OCI-LY7 (cell line): ENCODE measurements around the gene DLGAP4. TPM values are rescaled to one million over a fixed set of nuclear protein-coding genes. Genes with fewer than 3 reads are reported as not detected.

Experiments
- BruUV-seq: library from RNA; stranded (reverse); fragments of 400-500 nt; replicated peaks from 2 replicates; lab custom pipeline; 2021; lab: Mats Ljungman, UMichigan
- CTCF ChIA-PET: fragments of 300-600 bp; sonication (Branson Sonifier 250); formaldehyde crosslinking; loops from one replicate; lab custom pipeline; 2022; ENCODE audit warnings: antibody characterized with exemption; ENCODE audit not compliant: unreplicated experiment; lab: Charles Lee
- POLR2A ChIA-PET: fragments of 300-600 bp; sonication (Branson Sonifier 250); formaldehyde crosslinking; loops from one replicate; lab custom pipeline; 2022; ENCODE audit warnings: antibody characterized with exemption; lab: Charles Lee
- DNase-seq: peaks from one replicate; pipeline ENCODE4 v3.0.0-alpha.2; 2015; ENCODE audit warnings: low spot score
- H2AFZ ChIP-seq: fragments of 200-600 bp; sonication (generic), shearing (Covaris generic); 2 replicates; pipeline ENCODE4 v1.6.1; 2014; ENCODE audit warnings: mild to moderate bottlenecking, antibody characterized with exemption, low read length, moderate library complexity
- H3K27ac ChIP-seq: fragments of 200-600 bp; sonication (generic); 2 replicates; pipeline ENCODE4 v1.5.1; 2014; ENCODE audit warnings: mixed run types, low read depth, mild to moderate bottlenecking, moderate library complexity, low read length, inconsistent platforms; ENCODE audit not compliant: poor library complexity, severe bottlenecking
- H3K36me3 ChIP-seq: fragments of 200-600 bp; sonication (generic); 2 replicates; pipeline ENCODE4 v1.6.1; 2014; ENCODE audit warnings: mild to moderate bottlenecking, antibody characterized with exemption, low read length, moderate library complexity, mixed read lengths; ENCODE audit not compliant: insufficient read depth
- H3K4me1 ChIP-seq: fragments of 200-600 bp; sonication (generic); 2 replicates; pipeline ENCODE4 v1.5.1; 2014; ENCODE audit warnings: mild to moderate bottlenecking, low read length; ENCODE audit not compliant: insufficient read depth, poor library complexity, severe bottlenecking
- H3K4me2 ChIP-seq: fragments of 200-600 bp; sonication (generic); 2 replicates; pipeline ENCODE4 v1.6.1; 2014; ENCODE audit warnings: mild to moderate bottlenecking, low read length
- H3K4me3 ChIP-seq: fragments of 200-600 bp; sonication (generic); 2 replicates; pipeline ENCODE4 v1.5.1; 2014; ENCODE audit warnings: mild to moderate bottlenecking, low read depth, low read length; ENCODE audit not compliant: poor library complexity, severe bottlenecking
- H3K79me2 ChIP-seq: fragments of 200-600 bp; sonication (generic); 2 replicates; pipeline ENCODE4 v1.6.1; 2016; ENCODE audit warnings: low read depth, mild to moderate bottlenecking, low read length, moderate library complexity, mixed read lengths; ENCODE audit not compliant: insufficient read depth
- H3K9me2 ChIP-seq: fragments of 200-600 bp; sonication (generic); 2 replicates; pipeline ENCODE4 v1.6.1; 2016; ENCODE audit warnings: mild to moderate bottlenecking, low read length, mixed read lengths; ENCODE audit not compliant: insufficient read depth
- H3K9me3 ChIP-seq: fragments of 200-600 bp; sonication (generic); 2 replicates; pipeline ENCODE4 v1.6.1; 2014; ENCODE audit warnings: mild to moderate bottlenecking, mixed run types, low read length, mixed read lengths
- H4K20me1 ChIP-seq: fragments of 200-600 bp; sonication (generic); 2 replicates; pipeline ENCODE4 v1.6.1; 2014; ENCODE audit warnings: mild to moderate bottlenecking, antibody characterized with exemption, low read length, moderate library complexity, mixed read lengths; ENCODE audit not compliant: insufficient read depth
- EZH2phosphoT487 ChIP-seq: fragments of 200-600 bp; sonication (generic); IDR thresholded peaks from 2 replicates; pipeline ENCODE4 v1.6.1; 2018; ENCODE audit warnings: low read depth, borderline replicate concordance, mild to moderate bottlenecking, mixed run types, antibody characterized with exemption, low read length, moderate library complexity, mixed read lengths
- intact Hi-C: fragments of 100-400 bp; cut with micrococcal nuclease; formaldehyde crosslinking; loops from one replicate; pipeline ENCODE4 v1.10.0; 2022; ENCODE audit not compliant: unreplicated experiment
- total RNA-seq, 2 experiments: library from RNA; depleted of rRNA in 1 of 2; stranded (reverse); fragments of >200 nt in 1 of 2; shearing (Covaris generic) in 1 of 2; gene quantifications; 2 replicates each; pipeline ENCODE4 v1.2.3, GENCODE V29; 2014 to 2022
- TF ChIP-seq, protein P1 (sequence below): fragments of 200-600 bp; sonication (generic); conservative IDR thresholded peaks from 2 replicates; pipeline ENCODE4 v1.5.1; 2014; ENCODE audit warnings: mild to moderate bottlenecking, antibody characterized with exemption, low read length, moderate library complexity, mixed read lengths

DLGAP4 gene
- total RNA-seq, 2 experiments from 2014 or later = 7.7 to 41.6 TPM

DNA sequence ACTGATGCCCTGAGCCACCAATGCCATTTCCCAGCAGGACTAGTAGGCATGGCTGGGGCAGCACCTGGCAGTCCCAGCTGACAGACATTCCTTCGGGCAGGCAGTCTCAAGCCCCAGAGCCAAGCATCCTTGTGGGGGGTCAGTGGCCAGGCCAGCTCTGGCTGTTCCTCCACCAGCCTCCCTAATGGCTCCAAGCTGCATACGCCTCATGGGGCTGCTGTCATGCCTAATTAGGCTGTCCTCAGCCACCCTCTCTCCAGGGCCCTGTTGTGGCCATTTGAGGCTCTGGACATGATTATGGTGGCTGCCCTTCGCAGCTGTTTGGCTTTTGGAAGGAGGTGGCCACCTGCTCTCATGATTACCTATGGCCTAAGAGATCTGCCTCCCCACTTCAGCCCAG, 79.4 kb downstream of the DLGAP4 start:
- Histone ChIP-seq H3K27ac (no peak overlapping the region), H3K4me1 (no peaks in the 10 kb centered on the region), H3K9me3 (no peaks in the 10 kb centered on the region), H3K4me2 (no peak overlapping the region), H3K4me3 (no peak overlapping the region), H3K36me3 (no peaks in the 10 kb centered on the region), H3K9me2 (no peaks in the 10 kb centered on the region), H2AFZ (no peak overlapping the region), H4K20me1 (no peaks in the 10 kb centered on the region), H3K79me2 (no peaks in the 10 kb centered on the region)
- CTCF ChIA-PET = no interaction called here
- POLR2A ChIA-PET = no interaction called here
- DNase-seq = no peak
- no TSS peak for BruUV-seq
- intact Hi-C loops = no loop called here
- TF ChIP-seq EZH2phosphoT487 = no peak
- TF ChIP-seq, protein P1, sequence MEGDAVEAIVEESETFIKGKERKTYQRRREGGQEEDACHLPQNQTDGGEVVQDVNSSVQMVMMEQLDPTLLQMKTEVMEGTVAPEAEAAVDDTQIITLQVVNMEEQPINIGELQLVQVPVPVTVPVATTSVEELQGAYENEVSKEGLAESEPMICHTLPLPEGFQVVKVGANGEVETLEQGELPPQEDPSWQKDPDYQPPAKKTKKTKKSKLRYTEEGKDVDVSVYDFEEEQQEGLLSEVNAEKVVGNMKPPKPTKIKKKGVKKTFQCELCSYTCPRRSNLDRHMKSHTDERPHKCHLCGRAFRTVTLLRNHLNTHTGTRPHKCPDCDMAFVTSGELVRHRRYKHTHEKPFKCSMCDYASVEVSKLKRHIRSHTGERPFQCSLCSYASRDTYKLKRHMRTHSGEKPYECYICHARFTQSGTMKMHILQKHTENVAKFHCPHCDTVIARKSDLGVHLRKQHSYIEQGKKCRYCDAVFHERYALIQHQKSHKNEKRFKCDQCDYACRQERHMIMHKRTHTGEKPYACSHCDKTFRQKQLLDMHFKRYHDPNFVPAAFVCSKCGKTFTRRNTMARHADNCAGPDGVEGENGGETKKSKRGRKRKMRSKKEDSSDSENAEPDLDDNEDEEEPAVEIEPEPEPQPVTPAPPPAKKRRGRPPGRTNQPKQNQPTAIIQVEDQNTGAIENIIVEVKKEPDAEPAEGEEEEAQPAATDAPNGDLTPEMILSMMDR = no peak

- Histone ChIP-seq H3K27ac (no peak overlapping the region), H3K9me3 (no peaks in the 10 kb centered on the region), H3K4me3 (no peak overlapping the region), H3K9me2 (no peaks in the 10 kb centered on the region), H3K4me2 (no peak overlapping the region), H3K79me2 (no peaks in the 10 kb centered on the region), H4K20me1 (no peaks in the 10 kb centered on the region), H3K36me3 (no peaks in the 10 kb centered on the region), H3K4me1 (no peaks in the 10 kb centered on the region), H2AFZ (no peak overlapping the region)
- no peak for DNase-seq
- POLR2A ChIA-PET = no interaction called here
- CTCF ChIA-PET = no interaction called here
- TF ChIP-seq EZH2phosphoT487 = no peak
- TF ChIP-seq, protein P1 = no peak
- intact Hi-C loops = no loop called here
- no TSS peak for BruUV-seq
Observed at GRCh38 chr20:36386236-36386635, 80.1 kb downstream of the DLGAP4 start.

DNA sequence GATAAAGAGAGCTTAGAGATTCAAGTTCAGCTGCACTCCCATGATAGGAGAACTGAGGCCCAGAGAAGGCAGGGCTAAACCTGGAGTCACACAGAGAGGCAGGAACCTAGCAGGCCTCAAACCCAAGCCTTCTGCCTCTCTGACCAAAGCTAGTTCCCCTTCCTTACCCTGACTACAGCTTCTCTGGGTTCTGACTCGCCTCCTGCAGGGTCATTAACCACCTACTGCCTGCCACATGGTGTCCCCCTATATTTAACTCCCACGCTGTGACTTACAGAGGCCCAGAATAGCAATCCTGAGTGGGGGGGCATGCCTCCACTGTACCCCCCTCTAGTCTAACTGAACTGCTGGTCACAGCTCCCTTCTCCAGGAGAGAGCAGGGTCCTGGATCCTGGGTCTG, 84.1 kb downstream of the DLGAP4 start:
- BruUV-seq = no TSS peak
- no peaks in the 10 kb centered on the region for H3K9me2 ChIP-seq
- H3K9me3 ChIP-seq = no peaks in the 10 kb centered on the region
- no peaks in the 10 kb centered on the region for H4K20me1 ChIP-seq
- intact Hi-C loops = no loop called here
- no peak overlapping the region for H2AFZ ChIP-seq
- POLR2A ChIA-PET = no interaction called here
- TF ChIP-seq, protein P1 = no peak
- no peak for TF ChIP-seq EZH2phosphoT487
- CTCF ChIA-PET = interaction anchor here (0.6 kb wide), 1 partner anchor 9 kb away, joined by 4 read pairs; no protein-coding TSS in a partner anchor
- no peak overlapping the region for H3K4me3 ChIP-seq
- no peaks in the 10 kb centered on the region for H3K4me1 ChIP-seq
- H3K79me2 ChIP-seq = no peaks in the 10 kb centered on the region
- H3K36me3 ChIP-seq = no peaks in the 10 kb centered on the region
- no peak overlapping the region for H3K27ac ChIP-seq
- H3K4me2 ChIP-seq = no peak overlapping the region
- DNase-seq = no peak
